Large intestine (tissue), 3 donors: ENCODE data around the gene ADAM11. TPM values are rescaled to one million over a fixed set of nuclear protein-coding genes. Genes with fewer than 3 reads are reported as not detected.
"Not testable (repeated sequence)": the region's sequence is repeated elsewhere in the genome, so short reads cannot be mapped to it uniquely, and the experiment has no call there.

ENCODE experiments used
- DNase-seq, 2 donors: peaks; one replicate each; pipeline versions ENCODE4 v3.0.0 to v3.0.0-alpha.2; 2013
- H3K27ac ChIP-seq: one replicate; pipeline ENCODE4 v1.5.1; 2013; ENCODE audit warnings: low read length
- H3K27me3 ChIP-seq: 2 replicates; pipeline ENCODE4 v1.6.1; 2013; ENCODE audit warnings: low read length; ENCODE audit not compliant: control insufficient read depth, insufficient read depth
- H3K36me3 ChIP-seq: 2 replicates; pipeline ENCODE4 v1.6.1; 2013; ENCODE audit warnings: low read length; ENCODE audit not compliant: control insufficient read depth, insufficient read depth
- H3K4me1 ChIP-seq: one replicate; pipeline ENCODE4 v1.6.1; 2013; ENCODE audit warnings: low read length; ENCODE audit not compliant: control insufficient read depth, insufficient read depth
- H3K4me3 ChIP-seq: one replicate; pipeline ENCODE4 v1.5.1; 2013; ENCODE audit warnings: low read length
- H3K9me3 ChIP-seq: one replicate; pipeline ENCODE4 v1.6.1; 2013; ENCODE audit warnings: mild to moderate bottlenecking, low read depth, low read length, moderate library complexity; ENCODE audit not compliant: control insufficient read depth
- WGBS: methylation state at CpG from one replicate; pipeline ENCODE4 v1.1.5; 2013; ENCODE audit warnings: low lambda C conversion rate; ENCODE audit not compliant: insufficient coverage; 5-methylcytosine and 5-hydroxymethylcytosine counted together
- polyA plus RNA-seq: library from polyadenylated mRNA; unstranded; fragments of 120-200 nt; gene quantifications from one replicate; pipeline ENCODE4 v1.2.1, GENCODE V29; 2013

ADAM11 gene
- polyA plus RNA-seq, 1 donor = 1.2 TPM

GRCh38 chr17:44825236-44825635, 66.4 kb downstream of the ADAM11 start:
- WGBS = no CpG with 5 or more reads among the region's 9 CpGs
- peaks cover 28% of the 10 kb centered on the region for H3K27me3 ChIP-seq
- not testable (repeated sequence) for H3K4me1 ChIP-seq

GRCh38 chr17:44826123-44826790, 67.5 kb downstream of the ADAM11 start:
- no CpG with 5 or more reads among the region's 15 CpGs for WGBS
- no peak for DNase-seq
- no peak overlapping the region for H3K4me3 ChIP-seq
- no peaks in the 10 kb centered on the region for H3K9me3 ChIP-seq
- peaks cover 39% of the 10 kb centered on the region for H3K27me3 ChIP-seq
- H3K4me1 ChIP-seq = peaks cover 4% of the 10 kb centered on the region
- no peak overlapping the region for H3K27ac ChIP-seq
- H3K36me3 ChIP-seq = no peaks in the 10 kb centered on the region

More at GRCh38 chr17:44825236-44825635, 66.4 kb downstream of the ADAM11 start:
- not testable (repeated sequence) for H3K27ac ChIP-seq, DNase-seq, H3K9me3 ChIP-seq, H3K4me3 ChIP-seq, H3K36me3 ChIP-seq

GRCh38 chr17:44827863-44828262, 69.1 kb downstream of the ADAM11 start:
- no CpG with 5 or more reads among the region's 1 CpG for WGBS
- no peak overlapping the region for H3K27ac ChIP-seq
- H3K4me3 ChIP-seq = no peak overlapping the region
- DNase-seq = no peak
- H3K9me3 ChIP-seq = no peaks in the 10 kb centered on the region
- peaks cover 45% of the 10 kb centered on the region for H3K27me3 ChIP-seq
- H3K36me3 ChIP-seq = no peaks in the 10 kb centered on the region
- peaks cover 4% of the 10 kb centered on the region for H3K4me1 ChIP-seq

GRCh38 chr17:44828919-44829522, 70.2 kb downstream of the ADAM11 start:
- H3K9me3 ChIP-seq = no peaks in the 10 kb centered on the region
- WGBS = 0% methylated on average over 6 of the region's 21 CpGs
- peak in 1 of 2 donors; percentile 52 for DNase-seq
- peaks cover 47% of the 10 kb centered on the region for H3K27me3 ChIP-seq
- H3K36me3 ChIP-seq = no peaks in the 10 kb centered on the region
- peaks cover 4% of the 10 kb centered on the region for H3K4me1 ChIP-seq
- H3K27ac ChIP-seq = peak overlapping the region; percentile 16
- H3K4me3 ChIP-seq = peak overlapping the region; percentile 44

GRCh38 chr17:44829523-44830358, 71.0 kb downstream of the ADAM11 start, which contains the start of gene GJC1:
Gene GJC1 (minus strand): TSS chr17:44830287. CDS start chr17:44805817, 24,470 bp downstream.
- WGBS = no CpG with 5 or more reads among the region's 123 CpGs
- H3K27ac ChIP-seq = peak within 1 kb of the TSS; percentile 52
- H3K4me3 ChIP-seq = peak within 1 kb of the TSS; percentile 46
- peaks cover 47% of the 10 kb centered on the region for H3K27me3 ChIP-seq
- no peaks in the 10 kb centered on the region for H3K36me3 ChIP-seq
- DNase-seq = peak in 1 of 2 donors; percentile 39
- H3K4me1 ChIP-seq = peaks cover 4% of the 10 kb centered on the region
- H3K9me3 ChIP-seq = no peaks in the 10 kb centered on the region

- Histone ChIP-seq H3K27ac (peak overlapping the region; percentile 52), H3K27me3 (peaks cover 47% of the 10 kb centered on the region), H3K4me1 (peaks cover 4% of the 10 kb centered on the region), H3K4me3 (peak overlapping the region; percentile 46), H3K36me3 (no peaks in the 10 kb centered on the region), H3K9me3 (no peaks in the 10 kb centered on the region)
- no CpG with 5 or more reads among the region's 58 CpGs for WGBS
- peak in 1 of 2 donors; percentile 33 for DNase-seq
These were observed 71.8 kb downstream of the ADAM11 start for GRCh38 chr17:44830359-44831288.

GRCh38 chr17:44831371-44831770, 72.6 kb downstream of the ADAM11 start:
- Histone ChIP-seq H3K27ac (no peak overlapping the region), H3K36me3 (no peaks in the 10 kb centered on the region), H3K4me1 (peaks cover 4% of the 10 kb centered on the region), H3K9me3 (no peaks in the 10 kb centered on the region), H3K4me3 (no peak overlapping the region), H3K27me3 (peaks cover 47% of the 10 kb centered on the region)
- 72% methylated on average over 5 of the region's 12 CpGs for WGBS
- no peak for DNase-seq

Other genes with a start within 250 kb of the ADAM11 start
- gene FZD2, start 201.5 kb upstream of the ADAM11 start, polyA plus RNA-seq = 4.4 TPM
- gene MEIOC, start 102.5 kb upstream of the ADAM11 start, polyA plus RNA-seq = 0.55 TPM
- 25.5 TPM for gene CCDC43, start 69.2 kb upstream of the ADAM11 start, polyA plus RNA-seq
- 11.6 TPM for gene DBF4B, start 50.3 kb upstream of the ADAM11 start, polyA plus RNA-seq
- 8.2 TPM for gene GJC1, start 71.3 kb downstream of the ADAM11 start, polyA plus RNA-seq
- gene HIGD1B, start 88.9 kb downstream of the ADAM11 start, polyA plus RNA-seq = 1.8 TPM
- gene EFTUD2, start 140.5 kb downstream of the ADAM11 start, polyA plus RNA-seq = 67.8 TPM
- 0.34 TPM for gene GFAP, start 156.5 kb downstream of the ADAM11 start, polyA plus RNA-seq
- gene KIF18B, start 188.8 kb downstream of the ADAM11 start, polyA plus RNA-seq = 7.7 TPM
- 14.3 TPM for gene C1QL1, start 209.3 kb downstream of the ADAM11 start, polyA plus RNA-seq